Prostate gland (tissue), 2 donors: ENCODE data around the gene RABGEF1. TPM values are rescaled to one million over a fixed set of nuclear protein-coding genes. Genes with fewer than 3 reads are reported as not detected.

Experiments
- DNase-seq: peaks from one replicate; pipeline ENCODE4 v3.0.0-alpha.2; 2019; ENCODE audit warnings: low spot score
- H3K27ac ChIP-seq, 2 donors: fragments of 200-600 bp; sonication (generic); 2 replicates each; pipeline ENCODE4 v1.5.1; 2017 to 2019
- H3K27me3 ChIP-seq: fragments of 200-600 bp; sonication (generic); replicated peaks from 2 replicates; pipeline ENCODE4 v1.5.1; 2019; ENCODE audit not compliant: insufficient read depth
- H3K36me3 ChIP-seq, 2 donors: fragments of 200-600 bp; sonication (generic); 1 replicate in 1 of 2; 2 replicates in 1 of 2; pipeline versions ENCODE4 v1.5.1 to v1.8.1; 2017 to 2019
- H3K4me1 ChIP-seq: fragments of 200-600 bp; sonication (generic); replicated peaks from 2 replicates; pipeline ENCODE4 v1.5.1; 2019
- H3K4me3 ChIP-seq, 2 donors: fragments of 200-600 bp; sonication (generic); 2 replicates each; pipeline ENCODE4 v1.5.1; 2017 to 2019
- H3K9me3 ChIP-seq: fragments of 200-600 bp; sonication (generic); 2 replicates; pipeline ENCODE4 v1.5.1; 2017
- POLR2A ChIP-seq: fragments of 450-650 bp; IDR thresholded peaks from one replicate; pipeline ENCODE4 v1.6.1; 2016; ENCODE audit warnings: antibody characterized with exemption, mild to moderate bottlenecking
- POLR2AphosphoS5 ChIP-seq: sonication (generic); formaldehyde crosslinking; IDR thresholded peaks from one replicate; pipeline ENCODE4 v1.6.1; 2017; ENCODE audit warnings: antibody characterized with exemption
- WGBS: methylation state at CpG from one replicate; pipeline ENCODE4 v1.1.5; 2018; 5-methylcytosine and 5-hydroxymethylcytosine counted together
- intact Hi-C: fragments of 100-400 bp; cut with DNase I; formaldehyde crosslinking; loops from one replicate; pipeline ENCODE4 v1.14.2; 2022
- small RNA-seq, 2 donors: library from RNA; depleted of rRNA; stranded (forward); fragments of <200 nt; gene quantifications; one replicate each; pipeline ENCODE3, GENCODE V24; 2016
- total RNA-seq, 2 donors: library from RNA; depleted of rRNA; stranded (reverse); fragments of >200 nt; gene quantifications; one replicate each; pipeline ENCODE4 v1.1.0, GENCODE V29; 2016
- TF ChIP-seq, protein P1 (sequence below), 4 experiments: fragments of 200-600 bp in 2 of 4; fragments of 450-650 bp in 2 of 4; sonication (generic) in 2 of 4; IDR thresholded peaks; 1 replicate in 3 of 4; 2 replicates in 1 of 4; pipeline ENCODE4 v1.5.1; 2016 to 2019; ENCODE audit warnings: antibody characterized with exemption in 4 of 4, mild to moderate bottlenecking in 2 of 4, moderate library complexity in 2 of 4

The RABGEF1 gene
- total RNA-seq, 2 donors from 2014 or later: 20.8 to 49.6 TPM

DNA sequence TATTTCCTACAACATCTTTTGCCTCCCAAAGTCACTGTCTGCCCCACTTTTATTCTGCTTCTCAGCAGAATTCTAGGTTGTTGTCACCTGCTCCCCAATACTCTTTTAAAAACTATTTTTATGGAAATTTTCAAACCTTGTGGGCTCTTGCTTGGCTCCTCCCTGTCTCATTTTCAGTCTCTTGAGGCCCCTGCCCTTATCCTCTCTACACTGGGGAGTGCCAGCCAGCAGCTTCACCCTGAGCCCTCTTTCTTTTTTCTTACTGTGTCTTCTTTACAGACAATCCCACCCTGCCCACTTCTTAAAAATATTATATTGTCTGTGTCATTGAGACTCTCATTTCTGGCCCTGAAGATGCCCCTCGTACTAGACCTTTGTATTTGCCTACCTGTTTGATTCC, 118.8 kb downstream of the RABGEF1 start:
- H3K4me3 ChIP-seq: no peak overlapping the region
- TF ChIP-seq POLR2A (no peak), POLR2AphosphoS5 (no peak)
- TF ChIP-seq, protein P1, sequence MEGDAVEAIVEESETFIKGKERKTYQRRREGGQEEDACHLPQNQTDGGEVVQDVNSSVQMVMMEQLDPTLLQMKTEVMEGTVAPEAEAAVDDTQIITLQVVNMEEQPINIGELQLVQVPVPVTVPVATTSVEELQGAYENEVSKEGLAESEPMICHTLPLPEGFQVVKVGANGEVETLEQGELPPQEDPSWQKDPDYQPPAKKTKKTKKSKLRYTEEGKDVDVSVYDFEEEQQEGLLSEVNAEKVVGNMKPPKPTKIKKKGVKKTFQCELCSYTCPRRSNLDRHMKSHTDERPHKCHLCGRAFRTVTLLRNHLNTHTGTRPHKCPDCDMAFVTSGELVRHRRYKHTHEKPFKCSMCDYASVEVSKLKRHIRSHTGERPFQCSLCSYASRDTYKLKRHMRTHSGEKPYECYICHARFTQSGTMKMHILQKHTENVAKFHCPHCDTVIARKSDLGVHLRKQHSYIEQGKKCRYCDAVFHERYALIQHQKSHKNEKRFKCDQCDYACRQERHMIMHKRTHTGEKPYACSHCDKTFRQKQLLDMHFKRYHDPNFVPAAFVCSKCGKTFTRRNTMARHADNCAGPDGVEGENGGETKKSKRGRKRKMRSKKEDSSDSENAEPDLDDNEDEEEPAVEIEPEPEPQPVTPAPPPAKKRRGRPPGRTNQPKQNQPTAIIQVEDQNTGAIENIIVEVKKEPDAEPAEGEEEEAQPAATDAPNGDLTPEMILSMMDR (IDR thresholded peaks at IDR 0.05): no peak
- WGBS: 97% methylated on average over 1 of the region's 1 CpG
- intact Hi-C loops: no loop called here
- no peak for DNase-seq
- H3K4me1 ChIP-seq: no peaks in the 10 kb centered on the region
- no peaks in the 10 kb centered on the region for H3K9me3 ChIP-seq
- no peak overlapping the region for H3K27ac ChIP-seq
- H3K36me3 ChIP-seq: no peaks in the 10 kb centered on the region
- H3K27me3 ChIP-seq: no peaks in the 10 kb centered on the region

DNA sequence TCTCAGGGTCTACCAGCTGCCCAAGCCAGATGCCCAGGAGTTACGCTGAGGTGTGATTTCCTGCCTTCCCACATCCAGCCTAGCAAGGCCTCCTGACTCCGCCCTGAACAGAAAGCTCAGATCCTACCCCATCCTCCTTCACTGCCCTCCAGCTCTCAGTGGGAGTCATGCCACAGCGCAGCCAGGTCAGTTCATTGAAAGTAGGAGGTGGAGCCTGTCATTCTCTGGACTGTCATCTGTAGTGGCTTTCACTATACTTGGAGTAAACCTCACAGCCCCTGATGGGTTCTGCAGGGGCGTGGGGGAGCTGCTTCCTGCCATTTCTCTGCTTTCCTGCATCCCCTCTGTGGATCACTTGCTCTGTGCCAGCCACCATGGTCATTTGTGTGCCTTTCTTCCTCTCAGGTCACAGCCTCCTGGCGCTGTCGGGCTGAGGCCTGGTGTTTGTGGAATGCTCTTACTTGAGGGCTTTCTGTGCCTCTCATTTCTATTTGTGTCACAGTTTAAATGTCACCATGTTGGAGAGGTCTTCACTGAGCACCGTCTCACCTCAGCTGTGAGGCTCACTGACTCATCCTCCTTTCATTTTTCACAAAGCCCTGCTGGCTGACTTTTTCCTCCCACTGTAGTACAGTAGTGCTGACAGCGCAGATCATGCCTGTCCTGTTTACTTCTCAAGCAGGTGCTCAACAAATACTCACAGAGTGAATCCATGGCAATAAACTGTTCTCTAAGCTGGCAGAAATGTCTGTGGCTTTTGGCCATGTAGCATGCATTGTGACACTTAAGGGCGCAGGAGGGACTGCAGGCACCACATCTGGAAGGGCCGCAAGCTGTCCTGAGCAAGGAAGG, 119.5 kb downstream of the RABGEF1 start:
- H3K36me3 ChIP-seq: no peaks in the 10 kb centered on the region
- H3K27me3 ChIP-seq: no peaks in the 10 kb centered on the region
- peak; percentile 7 for DNase-seq
- intact Hi-C loops: no loop called here
- H3K27ac ChIP-seq: peak overlapping the region in 1 of 2 donors; percentile 12
- H3K4me3 ChIP-seq: no peak overlapping the region
- no peaks in the 10 kb centered on the region for H3K9me3 ChIP-seq
- WGBS: 87% methylated on average over 10 of the region's 10 CpGs
- H3K4me1 ChIP-seq: no peaks in the 10 kb centered on the region
- TF ChIP-seq POLR2AphosphoS5 (peak; percentile 64), POLR2A (no peak)

DNA sequence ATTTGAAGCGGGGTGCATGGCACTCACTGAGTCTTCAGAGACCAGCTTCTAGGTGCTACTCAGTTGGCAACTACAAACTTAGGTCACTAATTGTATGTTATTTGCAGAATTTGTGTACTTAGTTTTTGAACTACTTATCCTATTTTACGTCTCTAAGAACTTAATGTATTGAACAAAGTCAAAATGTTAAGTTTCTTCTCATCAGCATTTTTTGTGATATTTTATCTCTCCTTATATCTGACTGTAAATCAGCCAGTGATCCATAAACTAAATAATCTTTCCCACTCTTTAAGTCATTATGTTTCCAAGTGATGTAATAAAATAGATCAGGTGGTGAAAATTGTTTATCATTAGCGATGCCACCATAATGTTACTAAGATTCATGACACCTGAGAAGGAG, 120.2 kb downstream of the RABGEF1 start:
- WGBS: 97% methylated on average over 3 of the region's 3 CpGs

More for the DNA sequence above, 120.2 kb downstream of the RABGEF1 start:
- intact Hi-C loops: no loop called here
- H3K9me3 ChIP-seq: no peaks in the 10 kb centered on the region
- TF ChIP-seq POLR2A (no peak), POLR2AphosphoS5 (no peak)
- TF ChIP-seq, protein P1 (IDR thresholded peaks at IDR 0.05): no peak
- H3K27me3 ChIP-seq: no peaks in the 10 kb centered on the region
- H3K36me3 ChIP-seq: no peaks in the 10 kb centered on the region
- no peak for DNase-seq
- no peak overlapping the region for H3K4me3 ChIP-seq
- H3K4me1 ChIP-seq: no peaks in the 10 kb centered on the region
- no peak overlapping the region for H3K27ac ChIP-seq

Small RNA genes lying within 50 kb of the gene (small RNA-seq; reads per million reads assigned to genes)
- gene AC027644.2: 0 reads per million in 2 donors

Other genes starting within 250 kb of the RABGEF1 start
- 10 to 100 TPM; 17.7 to 61.0 TPM for gene KCTD7, start 111.9 kb upstream of the RABGEF1 start, total RNA-seq
- 100 to 1,000 TPM; 125 to 175 TPM for gene TMEM248, start 180.5 kb downstream of the RABGEF1 start, total RNA-seq